K562 (cell line): ENCODE results near the gene FOXO3. TPM values are rescaled to one million over a fixed set of nuclear protein-coding genes. Genes with fewer than 3 reads are reported as not detected.
A peak's percentile ranks its signal among the peaks of the same experiment; 100 is the strongest.

ENCODE experiments used
- BRD4 ChIP-seq: fragments of 200-600 bp; sonication (generic); IDR thresholded peaks from 2 replicates; pipeline ENCODE4 v1.6.1; 2017; ENCODE audit warnings: inconsistent platforms
- BRF2 ChIP-seq: IDR thresholded peaks from 3 replicates; pipeline ENCODE4 v1.6.1; 2011; ENCODE audit warnings: borderline replicate concordance, mild to moderate bottlenecking; ENCODE audit not compliant: insufficient read length, insufficient read depth
- HNRNPLL ChIP-seq: fragments of 200-400 bp; formaldehyde crosslinking; IDR thresholded peaks from 2 replicates; pipeline ENCODE4 v1.6.1; 2017; ENCODE audit warnings: low read length, low read depth, mild to moderate bottlenecking; ENCODE audit not compliant: poor library complexity, severe bottlenecking
- MBD2 ChIP-seq: sonication (generic); IDR thresholded peaks from 2 replicates; pipeline ENCODE4 v1.6.1; 2016; ENCODE audit warnings: low read depth, borderline replicate concordance
- NCOA4 ChIP-seq: fragments of 450-650 bp; IDR thresholded peaks from 2 replicates; pipeline ENCODE4 v1.6.1; 2018; ENCODE audit warnings: mild to moderate bottlenecking; ENCODE audit not compliant: partially characterized antibody
- RBM25 ChIP-seq: fragments of 200-400 bp; formaldehyde crosslinking; IDR thresholded peaks from 2 replicates; pipeline ENCODE4 v1.6.1; 2018; ENCODE audit warnings: low read length, low read depth, moderate library complexity; ENCODE audit not compliant: severe bottlenecking
- SAFB2 ChIP-seq: fragments of 200-400 bp; formaldehyde crosslinking; IDR thresholded peaks from 2 replicates; pipeline ENCODE4 v1.6.1; 2018; ENCODE audit warnings: borderline replicate concordance, low read length, low read depth, moderate library complexity; ENCODE audit not compliant: severe bottlenecking
- SRF ChIP-seq, 2 experiments: fragments of 250-450, 450-650 bp in 1 of 2; sonication (Bioruptor Pico) in 1 of 2; sonication (generic) in 1 of 2; formaldehyde crosslinking; IDR thresholded peaks; 2 replicates each; pipeline versions ENCODE4 v1.5.0 to v1.5.1; 2020 to 2022; ENCODE audit warnings: mild to moderate bottlenecking in 1 of 2, missing genetic modification reagents in 1 of 2
- TCFL5 ChIP-seq: fragments of 250-450 bp; sonication (Bioruptor Pico); conservative IDR thresholded peaks from 2 replicates; pipeline ENCODE4 v1.6.1; 2021; ENCODE audit warnings: mild to moderate bottlenecking, moderate library complexity, matching md5 sums
- XRCC4 ChIP-seq: IDR thresholded peaks from one replicate; pipeline ENCODE4 v1.6.1; 2011; ENCODE audit not compliant: insufficient read depth, insufficient read length; ENCODE audit errors: extremely low read depth
- polyA plus RNA-seq, 8 experiments: library from polyadenylated mRNA; depleted of rRNA in 4 of 8; stranded (reverse) in 5 of 8; unstranded in 3 of 8; fragments of >200 nt; fragmentation: Nextera tagmentation in 2 of 8; fragmentation: Illumina TruSeq in 1 of 8; extraction: Ambion mirVana in 2 of 8; extraction: Trizol in 1 of 8; gene quantifications; 2 replicates each; pipeline versions ENCODE4 v1.2.1 to v1.2.3, GENCODE V29; 2011 to 2014; ENCODE audit warnings: inconsistent platforms in 1 of 8, missing spikeins in 1 of 8
- total RNA-seq, 7 experiments: library from RNA; depleted of rRNA in 6 of 7; stranded (reverse); fragments of >200 nt in 6 of 7; fragmentation: Illumina TruSeq in 2 of 7; extraction: Trizol in 2 of 7; gene quantifications; 2 replicates each; pipeline versions ENCODE4 v1.2.1 to v1.2.3, GENCODE V29; 2011 to 2021; ENCODE audit warnings: low replicate concordance in 1 of 7
- TF ChIP-seq, protein P1 (sequence below): fragments of 450-650 bp; IDR thresholded peaks from one replicate; pipeline ENCODE4 v1.6.1; 2018; ENCODE audit warnings: mild to moderate bottlenecking, moderate library complexity; ENCODE audit not compliant: partially characterized antibody
- TF ChIP-seq, protein P2 (sequence below), 2 experiments: fragments of 450-650 bp in 1 of 2; IDR thresholded peaks; 2 replicates each; pipeline ENCODE4 v1.6.1; 2011 to 2017; ENCODE audit warnings: low read depth in 2 of 2, antibody characterized with exemption in 1 of 2, borderline replicate concordance in 1 of 2, low read length in 1 of 2, mild to moderate bottlenecking in 1 of 2, mixed read lengths in 1 of 2; ENCODE audit not compliant: control insufficient read depth in 1 of 2
- TF ChIP-seq, protein P3 (sequence below): fragments of 250-450 bp; sonication (Bioruptor Pico); IDR thresholded peaks from 2 replicates; pipeline ENCODE4 v1.5.0; 2021; ENCODE audit warnings: mild to moderate bottlenecking, moderate library complexity
- TF ChIP-seq, protein P4 (sequence below): sonication (generic); formaldehyde crosslinking; IDR thresholded peaks from 2 replicates; pipeline ENCODE4 v1.8.1; 2023; ENCODE audit warnings: mild to moderate bottlenecking, missing genetic modification reagents

The FOXO3 gene
- total and polyA plus RNA-seq, 9 of the 15 experiments (the other 6 are each of a cell fraction or from before 2014, with no cell fraction given): 3.0 to 14.6 (median 6.0) TPM

DNA sequence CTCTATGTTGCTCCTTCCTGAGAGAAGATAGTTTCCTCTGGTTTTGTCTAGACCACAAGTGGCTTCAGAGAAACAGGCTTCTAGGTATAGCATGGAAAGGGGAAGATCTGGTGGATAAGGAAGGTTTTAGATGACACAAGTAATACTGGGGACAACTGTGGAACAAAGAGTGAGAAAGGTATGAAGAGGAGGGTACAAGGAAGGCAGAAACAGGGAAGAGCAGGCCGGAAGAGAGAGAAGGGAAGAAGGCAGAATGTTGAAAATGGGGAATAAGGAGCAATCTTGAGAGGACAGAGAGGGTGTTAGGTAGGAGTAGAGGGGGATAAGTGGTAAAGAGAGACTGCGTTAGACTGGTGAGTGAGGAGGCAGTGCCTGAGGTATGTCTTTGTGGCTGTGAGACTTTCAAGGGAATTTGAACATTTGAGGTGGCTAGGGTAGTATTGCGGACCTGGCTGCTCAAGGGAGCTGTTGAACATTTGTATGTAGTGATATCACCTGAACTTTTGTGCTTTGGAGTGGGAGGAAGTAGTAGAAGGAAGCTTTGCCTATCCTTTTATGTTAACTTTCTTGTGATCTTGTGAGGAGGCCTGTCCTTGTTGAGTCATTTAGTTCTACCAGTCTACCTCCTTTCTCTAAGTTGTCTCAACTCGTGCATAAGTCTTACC, 69.5 kb downstream of the FOXO3 start (continued):
- TF ChIP-seq, protein P1, sequence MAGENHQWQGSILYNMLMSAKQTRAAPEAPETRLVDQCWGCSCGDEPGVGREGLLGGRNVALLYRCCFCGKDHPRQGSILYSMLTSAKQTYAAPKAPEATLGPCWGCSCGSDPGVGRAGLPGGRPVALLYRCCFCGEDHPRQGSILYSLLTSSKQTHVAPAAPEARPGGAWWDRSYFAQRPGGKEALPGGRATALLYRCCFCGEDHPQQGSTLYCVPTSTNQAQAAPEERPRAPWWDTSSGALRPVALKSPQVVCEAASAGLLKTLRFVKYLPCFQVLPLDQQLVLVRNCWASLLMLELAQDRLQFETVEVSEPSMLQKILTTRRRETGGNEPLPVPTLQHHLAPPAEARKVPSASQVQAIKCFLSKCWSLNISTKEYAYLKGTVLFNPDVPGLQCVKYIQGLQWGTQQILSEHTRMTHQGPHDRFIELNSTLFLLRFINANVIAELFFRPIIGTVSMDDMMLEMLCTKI: no peak
- no peak for TF ChIP-seq TCFL5 (CRISPR knock-in tag)
- TF ChIP-seq MBD2: no peak
- TF ChIP-seq SRF (CRISPR knock-in tag; IDR thresholded peaks at IDR 0.05): no peak
- no peak for TF ChIP-seq HNRNPLL
- no peak for TF ChIP-seq RBM25
- TF ChIP-seq BRF2: no peak
- TF ChIP-seq, protein P2, sequence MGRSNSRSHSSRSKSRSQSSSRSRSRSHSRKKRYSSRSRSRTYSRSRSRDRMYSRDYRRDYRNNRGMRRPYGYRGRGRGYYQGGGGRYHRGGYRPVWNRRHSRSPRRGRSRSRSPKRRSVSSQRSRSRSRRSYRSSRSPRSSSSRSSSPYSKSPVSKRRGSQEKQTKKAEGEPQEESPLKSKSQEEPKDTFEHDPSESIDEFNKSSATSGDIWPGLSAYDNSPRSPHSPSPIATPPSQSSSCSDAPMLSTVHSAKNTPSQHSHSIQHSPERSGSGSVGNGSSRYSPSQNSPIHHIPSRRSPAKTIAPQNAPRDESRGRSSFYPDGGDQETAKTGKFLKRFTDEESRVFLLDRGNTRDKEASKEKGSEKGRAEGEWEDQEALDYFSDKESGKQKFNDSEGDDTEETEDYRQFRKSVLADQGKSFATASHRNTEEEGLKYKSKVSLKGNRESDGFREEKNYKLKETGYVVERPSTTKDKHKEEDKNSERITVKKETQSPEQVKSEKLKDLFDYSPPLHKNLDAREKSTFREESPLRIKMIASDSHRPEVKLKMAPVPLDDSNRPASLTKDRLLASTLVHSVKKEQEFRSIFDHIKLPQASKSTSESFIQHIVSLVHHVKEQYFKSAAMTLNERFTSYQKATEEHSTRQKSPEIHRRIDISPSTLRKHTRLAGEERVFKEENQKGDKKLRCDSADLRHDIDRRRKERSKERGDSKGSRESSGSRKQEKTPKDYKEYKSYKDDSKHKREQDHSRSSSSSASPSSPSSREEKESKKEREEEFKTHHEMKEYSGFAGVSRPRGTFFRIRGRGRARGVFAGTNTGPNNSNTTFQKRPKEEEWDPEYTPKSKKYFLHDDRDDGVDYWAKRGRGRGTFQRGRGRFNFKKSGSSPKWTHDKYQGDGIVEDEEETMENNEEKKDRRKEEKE (IDR thresholded peaks at IDR 0.05; ENCODE audit: borderline replicate concordance in 1 of 2, control insufficient read depth in 1 of 2, low read depth in 2 of 2, low read length in 1 of 2): no peak
- no peak for TF ChIP-seq SAFB2
- TF ChIP-seq, protein P3, sequence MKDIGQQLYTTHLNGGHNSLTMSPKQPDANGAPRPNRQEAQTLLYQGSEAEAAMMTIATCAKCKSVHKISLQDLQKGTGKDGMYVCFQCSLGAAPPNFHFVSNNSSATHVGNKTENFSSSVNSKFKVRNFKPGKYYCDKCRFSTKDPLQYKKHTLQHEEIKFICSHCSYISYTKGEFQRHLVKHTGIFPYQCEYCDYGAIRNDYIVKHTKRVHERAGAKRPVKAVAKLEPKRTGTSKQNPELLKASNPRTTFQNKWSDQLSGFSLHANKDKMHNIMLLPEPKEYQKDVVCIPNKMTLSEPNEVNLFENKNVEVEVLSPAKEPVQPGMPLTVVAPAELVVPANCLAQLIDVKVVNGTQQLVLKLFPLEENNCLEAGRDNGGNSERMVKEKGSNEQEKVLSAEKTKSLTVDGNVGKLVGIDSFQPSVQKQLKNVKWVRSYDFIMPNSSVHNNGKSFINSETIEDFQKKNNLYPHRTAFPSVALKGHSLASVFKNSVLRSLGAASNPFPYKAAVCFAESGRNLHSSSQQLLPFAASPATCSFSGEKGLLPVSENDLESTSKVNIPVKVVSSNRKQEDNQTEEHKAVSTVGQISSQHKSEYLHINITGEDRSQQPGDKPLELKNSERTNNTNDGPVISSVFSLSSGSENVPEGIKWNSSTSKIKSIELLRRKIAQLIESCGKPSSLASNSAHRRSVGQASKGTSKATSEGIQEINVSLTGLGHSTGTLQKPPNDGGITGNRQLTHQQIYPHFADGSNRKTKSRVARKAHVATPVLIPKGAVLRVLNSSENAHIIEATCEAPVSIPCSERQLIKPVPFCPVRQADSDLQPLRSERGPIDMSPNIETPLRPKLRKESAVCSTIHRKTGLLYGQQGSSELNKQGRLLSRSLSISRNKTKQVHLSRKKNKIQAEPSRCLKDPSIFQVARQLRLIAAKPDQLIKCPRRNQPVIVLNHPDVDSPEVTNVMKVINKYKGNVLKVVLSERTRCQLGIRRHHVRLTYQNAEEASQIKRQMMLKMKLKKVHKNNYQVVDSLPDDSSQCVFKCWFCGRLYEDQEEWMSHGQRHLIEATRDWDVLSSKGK: no peak
- TF ChIP-seq, protein P4, sequence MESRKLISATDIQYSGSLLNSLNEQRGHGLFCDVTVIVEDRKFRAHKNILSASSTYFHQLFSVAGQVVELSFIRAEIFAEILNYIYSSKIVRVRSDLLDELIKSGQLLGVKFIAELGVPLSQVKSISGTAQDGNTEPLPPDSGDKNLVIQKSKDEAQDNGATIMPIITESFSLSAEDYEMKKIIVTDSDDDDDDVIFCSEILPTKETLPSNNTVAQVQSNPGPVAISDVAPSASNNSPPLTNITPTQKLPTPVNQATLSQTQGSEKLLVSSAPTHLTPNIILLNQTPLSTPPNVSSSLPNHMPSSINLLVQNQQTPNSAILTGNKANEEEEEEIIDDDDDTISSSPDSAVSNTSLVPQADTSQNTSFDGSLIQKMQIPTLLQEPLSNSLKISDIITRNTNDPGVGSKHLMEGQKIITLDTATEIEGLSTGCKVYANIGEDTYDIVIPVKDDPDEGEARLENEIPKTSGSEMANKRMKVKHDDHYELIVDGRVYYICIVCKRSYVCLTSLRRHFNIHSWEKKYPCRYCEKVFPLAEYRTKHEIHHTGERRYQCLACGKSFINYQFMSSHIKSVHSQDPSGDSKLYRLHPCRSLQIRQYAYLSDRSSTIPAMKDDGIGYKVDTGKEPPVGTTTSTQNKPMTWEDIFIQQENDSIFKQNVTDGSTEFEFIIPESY (CRISPR knock-in tag): no peak
- TF ChIP-seq BRD4: no peak
- TF ChIP-seq XRCC4: no peak
- peak; percentile 57 for TF ChIP-seq NCOA4
